Mucosa of rectum (tissue), 2 donors: ENCODE results near the gene RPUSD1.
"Not testable (repeated sequence)": the region's sequence is repeated elsewhere in the genome, so short reads cannot be mapped to it uniquely, and the experiment has no call there.

ENCODE experiments used
- H3K27ac ChIP-seq, 2 donors: one replicate each; pipeline ENCODE4 v1.7.0; 2013; ENCODE audit warnings: inconsistent platforms in 2 of 2, low read depth in 2 of 2, low read length in 2 of 2
- H3K27me3 ChIP-seq, 2 donors: one replicate each; pipeline ENCODE4 v1.7.0; 2013; ENCODE audit warnings: low read length in 2 of 2; ENCODE audit not compliant: control insufficient read depth in 2 of 2, insufficient read depth in 2 of 2
- H3K36me3 ChIP-seq, 2 donors: one replicate each; pipeline ENCODE4 v1.7.0; 2013; ENCODE audit warnings: low read length in 2 of 2; ENCODE audit not compliant: control insufficient read depth in 2 of 2, insufficient read depth in 2 of 2
- H3K4me1 ChIP-seq, 2 donors: one replicate each; pipeline ENCODE4 v1.7.0; 2013; ENCODE audit warnings: low read length in 2 of 2, mild to moderate bottlenecking in 1 of 2; ENCODE audit not compliant: control insufficient read depth in 2 of 2, insufficient read depth in 2 of 2
- H3K4me3 ChIP-seq, 2 donors: one replicate each; pipeline ENCODE4 v1.7.0; 2013; ENCODE audit warnings: low read length in 2 of 2
- H3K9ac ChIP-seq, 2 donors: one replicate each; pipeline ENCODE4 v1.7.0; 2013; ENCODE audit warnings: low read length in 2 of 2, low read depth in 1 of 2, mild to moderate bottlenecking in 1 of 2
- H3K9me3 ChIP-seq, 2 donors: one replicate each; pipeline ENCODE4 v1.7.0; 2013; ENCODE audit warnings: low read length in 2 of 2; ENCODE audit not compliant: control insufficient read depth in 2 of 2
- donor health status: healthy.
- donor health status: Normal muscosa, but diverticular disease.

The RPUSD1 gene

DNA sequence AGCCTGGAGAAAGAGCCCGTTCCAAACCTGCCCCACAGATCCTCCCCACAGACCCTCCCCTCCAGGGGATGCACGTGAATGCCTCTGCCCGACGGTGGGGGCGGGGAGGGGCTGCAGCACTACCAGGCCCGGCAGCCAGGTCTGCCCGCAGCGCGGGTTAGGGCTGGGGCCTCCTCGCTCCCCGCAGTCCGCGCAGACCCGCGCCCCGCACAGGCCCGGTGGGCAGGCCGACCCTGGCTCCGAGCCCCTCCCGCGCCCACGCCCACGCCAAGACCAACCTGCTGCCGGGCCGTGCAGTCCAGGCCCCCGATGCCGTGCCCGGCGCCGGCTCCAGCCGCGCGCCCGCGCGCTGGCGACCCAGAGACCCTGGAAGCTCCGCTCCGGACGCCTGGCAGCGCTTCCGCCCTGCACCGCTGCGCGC is at the start of gene RPUSD1:
TSS of gene RPUSD1 (minus strand) at position 404 of the 421 bp plus-strand sequence. CDS start 644 bp downstream, outside the sequence.
- H3K27ac ChIP-seq, result peak within 1 kb of the TSS in 1 of 2 donors; percentile 61
- H3K9ac ChIP-seq, result peak within 1 kb of the TSS; percentile 77 to 80
- H3K9me3 ChIP-seq, result no peaks in the 10 kb centered on the region
- H3K27me3 ChIP-seq, result peaks cover 5 to 7% of the 10 kb centered on the region in 2 donors
- peaks cover 4% of the 10 kb centered on the region in 2 donors for H3K36me3 ChIP-seq
- peaks cover 13 to 18% of the 10 kb centered on the region in 2 donors for H3K4me1 ChIP-seq
- peak within 1 kb of the TSS; percentile 85 for H3K4me3 ChIP-seq

GRCh38 chr16:836822-837221 is 48.6 kb upstream of the RPUSD1 start:
- H3K9me3 ChIP-seq, H3K27ac ChIP-seq, H3K36me3 ChIP-seq, H3K9ac ChIP-seq, H3K4me3 ChIP-seq, H3K4me1 ChIP-seq, H3K27me3 ChIP-seq: not testable (repeated sequence)

DNA sequence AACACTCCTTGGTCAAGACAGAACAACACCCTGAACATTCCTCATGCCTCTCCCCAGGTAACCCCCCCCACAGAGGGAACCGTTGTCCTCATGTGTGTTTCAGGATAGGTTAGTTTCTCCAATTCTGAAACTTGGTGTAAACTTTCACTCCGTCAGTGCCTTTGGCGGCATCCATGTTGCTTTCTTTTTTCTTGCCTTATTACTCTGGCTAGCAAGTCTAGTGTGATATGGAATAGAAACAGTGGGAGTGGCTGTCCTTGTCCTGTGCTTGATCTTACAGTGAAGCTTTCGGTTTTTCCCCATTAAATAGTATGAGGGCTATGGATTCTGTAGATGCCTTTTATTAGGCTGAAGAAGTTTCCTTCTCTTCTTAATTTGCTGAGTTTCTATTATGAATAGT is 48.0 kb upstream of the RPUSD1 start:
- Histone ChIP-seq H3K27me3 (peaks cover 0 to 2% of the 10 kb centered on the region in 2 donors), H3K4me3 (no peak overlapping the region), H3K36me3 (no peaks in the 10 kb centered on the region), H3K9ac (no peak overlapping the region), H3K27ac (no peak overlapping the region), H3K4me1 (peaks cover 3 to 5% of the 10 kb centered on the region in 2 donors), H3K9me3 (peaks cover 0 to 7% of the 10 kb centered on the region in 2 donors)

DNA sequence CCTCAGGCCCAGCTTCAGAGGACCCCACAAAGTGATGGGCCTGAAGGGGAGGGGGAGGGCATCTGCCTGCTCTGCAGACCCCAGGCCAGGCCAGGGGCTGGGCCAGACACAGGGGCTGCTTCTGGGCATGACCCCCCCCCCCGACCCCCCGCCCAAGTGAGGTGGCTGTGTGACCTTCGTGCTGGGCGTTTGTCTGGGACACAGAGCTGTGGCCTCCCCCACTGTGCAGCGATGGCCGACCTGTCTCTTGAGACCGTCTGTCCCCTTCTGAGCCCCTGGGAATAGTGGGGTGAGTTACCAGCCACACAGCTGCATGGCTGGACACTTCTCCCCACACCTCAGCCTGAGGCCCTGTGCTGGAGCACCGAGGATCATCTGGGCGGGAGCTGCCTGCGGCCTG is 47.2 kb upstream of the RPUSD1 start:
- H3K9me3 ChIP-seq, result peaks cover 0 to 7% of the 10 kb centered on the region in 2 donors
- H3K36me3 ChIP-seq, result no peaks in the 10 kb centered on the region
- no peak overlapping the region for H3K27ac ChIP-seq
- H3K27me3 ChIP-seq, result peaks cover 0 to 2% of the 10 kb centered on the region in 2 donors
- H3K4me1 ChIP-seq, result peaks cover 3 to 5% of the 10 kb centered on the region in 2 donors
- H3K4me3 ChIP-seq, result no peak overlapping the region
- no peak overlapping the region for H3K9ac ChIP-seq

- H3K9ac ChIP-seq, result no peak overlapping the region
- peaks cover 0 to 2% of the 10 kb centered on the region in 2 donors for H3K27me3 ChIP-seq
- no peak overlapping the region for H3K4me3 ChIP-seq
- H3K4me1 ChIP-seq, result peaks cover 3 to 5% of the 10 kb centered on the region in 2 donors
- peaks cover 0 to 7% of the 10 kb centered on the region in 2 donors for H3K9me3 ChIP-seq
- no peaks in the 10 kb centered on the region for H3K36me3 ChIP-seq
- H3K27ac ChIP-seq, result no peak overlapping the region
These were observed 45.2 kb upstream of the RPUSD1 start for GRCh38 chr16:833411-833810.

- no peak overlapping the region for H3K4me3 ChIP-seq
- H3K9me3 ChIP-seq, result peaks cover 0 to 7% of the 10 kb centered on the region in 2 donors
- no peak overlapping the region for H3K27ac ChIP-seq
- H3K4me1 ChIP-seq, result peaks cover 3 to 5% of the 10 kb centered on the region in 2 donors
- H3K9ac ChIP-seq, result no peak overlapping the region
- no peaks in the 10 kb centered on the region for H3K36me3 ChIP-seq
- peaks cover 0 to 2% of the 10 kb centered on the region in 2 donors for H3K27me3 ChIP-seq
These were observed 44.6 kb upstream of the RPUSD1 start for GRCh38 chr16:832652-833336.

DNA sequence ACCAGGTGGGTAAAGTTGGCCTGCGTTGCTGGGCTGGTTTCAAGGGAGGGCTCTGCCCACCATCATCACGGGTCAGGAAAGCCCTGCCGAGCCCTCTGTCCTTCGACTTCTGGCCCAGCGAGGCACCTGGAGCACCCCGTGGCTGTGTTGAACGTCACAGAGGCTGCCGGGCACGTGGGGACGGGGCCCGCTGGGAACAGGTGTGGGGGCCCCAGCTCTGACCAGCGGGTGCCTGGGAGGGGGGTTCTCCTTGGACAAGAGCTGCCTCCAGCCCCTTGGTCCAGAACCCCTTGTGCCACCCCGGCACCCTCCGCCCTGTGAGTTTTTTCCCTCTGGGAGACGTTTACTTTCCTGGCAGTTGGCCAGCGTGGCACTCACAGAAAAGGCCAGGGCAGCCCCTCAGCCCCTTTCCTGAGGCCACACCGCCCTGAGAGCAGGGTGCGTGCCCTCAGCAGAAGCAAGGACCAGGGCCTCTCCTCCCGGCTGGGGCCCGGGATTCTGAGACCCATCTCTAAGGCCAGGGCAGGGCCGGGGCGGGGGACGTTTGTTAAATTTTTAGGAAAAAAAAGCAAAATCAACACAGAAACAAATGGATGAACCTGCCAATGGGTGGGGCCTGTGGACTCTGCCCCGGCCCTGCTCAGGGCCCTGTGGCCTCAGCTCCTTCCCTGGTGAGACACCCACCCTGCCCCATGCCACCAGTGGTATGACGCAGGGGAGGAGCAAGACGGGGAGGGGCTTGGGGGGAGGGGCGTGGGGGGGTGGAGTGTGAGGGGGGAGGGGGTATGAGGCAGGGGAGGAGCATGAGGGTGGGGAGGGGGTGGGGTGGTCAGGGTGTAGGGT is 43.6 kb upstream of the RPUSD1 start:
- Histone ChIP-seq H3K27ac (no peak overlapping the region), H3K36me3 (no peaks in the 10 kb centered on the region), H3K4me3 (no peak overlapping the region), H3K4me1 (peaks cover 3 to 5% of the 10 kb centered on the region in 2 donors), H3K27me3 (peaks cover 0 to 2% of the 10 kb centered on the region in 2 donors), H3K9ac (no peak overlapping the region), H3K9me3 (peaks cover 0 to 7% of the 10 kb centered on the region in 2 donors)

DNA sequence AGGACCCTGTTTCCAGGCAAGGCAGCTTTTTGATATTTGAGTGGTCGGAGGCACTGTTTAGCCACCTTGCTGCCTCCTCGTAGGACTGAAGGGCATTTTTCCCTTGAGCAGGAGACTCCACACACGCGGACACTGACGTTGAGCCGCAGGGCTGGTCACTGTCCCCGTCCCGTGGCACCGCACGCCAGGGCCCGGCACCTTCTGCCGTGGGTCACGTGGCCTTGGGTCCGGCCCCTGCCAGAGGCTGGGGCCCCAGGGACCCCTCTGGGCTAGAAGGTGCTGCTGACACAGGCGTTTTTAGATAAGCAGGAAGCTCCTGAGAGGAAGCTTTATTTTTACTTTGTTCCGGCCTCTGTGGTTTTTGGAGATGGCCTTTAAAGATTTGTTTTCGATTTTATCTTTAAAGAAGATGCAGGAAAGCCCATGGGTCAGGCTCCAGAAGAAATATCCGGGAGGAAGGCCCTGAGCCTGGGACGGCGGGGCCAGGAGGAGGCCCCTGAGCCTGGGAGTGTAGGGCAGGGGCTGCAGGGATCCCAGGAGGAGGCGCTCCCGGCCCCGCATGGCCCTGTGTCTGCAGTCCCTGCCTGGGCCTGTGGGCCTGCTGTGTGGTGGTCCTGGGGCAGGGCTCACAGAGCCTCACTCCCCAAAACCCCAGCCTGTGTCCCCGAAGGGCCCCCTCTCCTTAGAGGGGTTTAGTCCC is 42.8 kb upstream of the RPUSD1 start:
- H3K27ac ChIP-seq, result no peak overlapping the region
- H3K9ac ChIP-seq, result no peak overlapping the region
- H3K9me3 ChIP-seq, result peaks cover 0 to under 1% of the 10 kb centered on the region in 2 donors
- H3K4me1 ChIP-seq, result peaks cover 3 to 5% of the 10 kb centered on the region in 2 donors
- H3K27me3 ChIP-seq, result peaks cover 0 to 2% of the 10 kb centered on the region in 2 donors
- H3K36me3 ChIP-seq, result no peaks in the 10 kb centered on the region
- H3K4me3 ChIP-seq, result no peak overlapping the region

DNA sequence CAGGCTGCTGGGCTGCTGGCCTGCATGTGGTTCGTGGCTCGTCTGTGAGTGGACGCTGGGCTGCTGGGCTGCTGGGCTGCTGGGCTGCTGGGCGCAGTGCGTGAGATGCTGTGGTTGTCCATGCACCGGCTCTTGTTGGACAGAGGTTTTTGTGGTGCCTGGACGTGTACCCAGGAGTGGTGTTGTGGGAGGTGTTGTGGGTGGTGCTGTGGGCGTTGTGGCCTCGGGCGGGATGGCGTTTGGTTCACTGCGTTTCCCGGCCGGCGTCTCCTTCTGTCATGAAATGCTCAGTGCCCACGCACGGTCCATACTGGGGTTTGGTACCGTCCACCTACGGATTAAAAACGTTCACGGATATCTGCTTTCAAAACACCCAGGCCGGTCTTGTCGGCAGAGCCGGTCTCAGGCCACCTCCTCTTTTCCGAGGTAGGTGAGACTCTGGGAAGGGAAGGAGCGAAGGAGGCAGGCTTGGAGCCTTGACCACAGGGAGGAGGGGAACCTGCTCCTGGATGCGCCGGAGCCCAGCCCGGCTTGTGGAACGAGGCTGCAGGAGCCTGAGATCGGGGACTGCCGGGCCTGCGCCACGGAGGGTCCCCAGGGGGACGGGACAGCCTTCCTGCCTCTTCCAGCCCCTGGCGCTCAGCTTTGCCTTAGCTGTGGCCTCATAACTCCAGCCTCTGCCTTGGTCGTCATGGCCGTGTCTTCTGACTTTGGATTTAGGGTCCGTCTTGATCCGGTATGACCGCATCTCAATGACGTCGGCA is 42.1 kb upstream of the RPUSD1 start:
- H3K4me3 ChIP-seq, result no peak overlapping the region
- H3K36me3 ChIP-seq, result no peaks in the 10 kb centered on the region
- H3K27me3 ChIP-seq, result peaks cover 0 to 4% of the 10 kb centered on the region in 2 donors
- H3K4me1 ChIP-seq, result peaks cover 3 to 5% of the 10 kb centered on the region in 2 donors
- H3K27ac ChIP-seq, result no peak overlapping the region
- no peaks in the 10 kb centered on the region for H3K9me3 ChIP-seq
- no peak overlapping the region for H3K9ac ChIP-seq
